ENCODE measurements around the gene HMHB1.

Gene HMHB1

DNA sequence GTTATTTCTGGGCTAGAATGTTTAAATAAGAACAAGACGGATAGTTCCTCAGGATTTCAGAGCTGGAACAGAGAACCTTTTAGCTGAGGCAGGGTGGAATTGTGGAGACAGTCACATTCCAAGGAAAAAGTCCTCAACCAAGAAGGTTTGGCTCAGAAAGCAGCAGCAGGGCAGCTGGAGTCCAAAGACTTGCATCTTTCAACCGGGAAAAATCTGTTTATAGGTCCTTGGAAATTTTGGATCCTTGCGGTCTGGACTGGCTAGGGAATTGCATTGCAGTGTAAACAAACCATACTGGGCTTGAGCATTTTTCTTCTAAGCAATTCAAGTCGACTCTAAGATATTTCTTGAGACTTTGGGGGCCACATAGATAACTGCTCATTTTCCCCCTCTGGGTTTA is 40.8 kb upstream of the HMHB1 start:
- H3K4me3 ChIP-seq (ENCODE audit: low read depth, low read length), result no peak overlapping the region
- DNase-seq (ENCODE audit: low read depth), result no peak
- TF ChIP-seq POLR2A (IDR thresholded peaks at IDR 0.05; ENCODE audit: extremely low read depth, insufficient read length), result no peak
- TF ChIP-seq, protein P1, sequence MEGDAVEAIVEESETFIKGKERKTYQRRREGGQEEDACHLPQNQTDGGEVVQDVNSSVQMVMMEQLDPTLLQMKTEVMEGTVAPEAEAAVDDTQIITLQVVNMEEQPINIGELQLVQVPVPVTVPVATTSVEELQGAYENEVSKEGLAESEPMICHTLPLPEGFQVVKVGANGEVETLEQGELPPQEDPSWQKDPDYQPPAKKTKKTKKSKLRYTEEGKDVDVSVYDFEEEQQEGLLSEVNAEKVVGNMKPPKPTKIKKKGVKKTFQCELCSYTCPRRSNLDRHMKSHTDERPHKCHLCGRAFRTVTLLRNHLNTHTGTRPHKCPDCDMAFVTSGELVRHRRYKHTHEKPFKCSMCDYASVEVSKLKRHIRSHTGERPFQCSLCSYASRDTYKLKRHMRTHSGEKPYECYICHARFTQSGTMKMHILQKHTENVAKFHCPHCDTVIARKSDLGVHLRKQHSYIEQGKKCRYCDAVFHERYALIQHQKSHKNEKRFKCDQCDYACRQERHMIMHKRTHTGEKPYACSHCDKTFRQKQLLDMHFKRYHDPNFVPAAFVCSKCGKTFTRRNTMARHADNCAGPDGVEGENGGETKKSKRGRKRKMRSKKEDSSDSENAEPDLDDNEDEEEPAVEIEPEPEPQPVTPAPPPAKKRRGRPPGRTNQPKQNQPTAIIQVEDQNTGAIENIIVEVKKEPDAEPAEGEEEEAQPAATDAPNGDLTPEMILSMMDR (IDR thresholded peaks at IDR 0.05; ENCODE audit: low read depth, low read length), result no peak
- TF ChIP-seq, protein P2, sequence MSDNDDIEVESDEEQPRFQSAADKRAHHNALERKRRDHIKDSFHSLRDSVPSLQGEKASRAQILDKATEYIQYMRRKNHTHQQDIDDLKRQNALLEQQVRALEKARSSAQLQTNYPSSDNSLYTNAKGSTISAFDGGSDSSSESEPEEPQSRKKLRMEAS (IDR thresholded peaks at IDR 0.05; ENCODE audit: low read depth, low read length), result no peak
- no peak for TF ChIP-seq MYC (IDR thresholded peaks at IDR 0.05; ENCODE audit: low read depth, low read length)

GRCh38 chr5:143771602-143772001 is 40.4 kb upstream of the HMHB1 start:
- H3K4me3 ChIP-seq (ENCODE audit: low read depth, low read length), result no peak overlapping the region
- TF ChIP-seq POLR2A (IDR thresholded peaks at IDR 0.05; ENCODE audit: extremely low read depth, insufficient read length) (no peak), MYC (IDR thresholded peaks at IDR 0.05; ENCODE audit: low read depth, low read length) (no peak)
- TF ChIP-seq, protein P2 (IDR thresholded peaks at IDR 0.05; ENCODE audit: low read depth, low read length), result no peak
- no peak for DNase-seq (ENCODE audit: low read depth)

GRCh38 chr5:143772621-143773020 is 39.3 kb upstream of the HMHB1 start:
- DNase-seq (ENCODE audit: low read depth), result no peak
- TF ChIP-seq, protein P2 (IDR thresholded peaks at IDR 0.05; ENCODE audit: low read depth, low read length), result no peak
- TF ChIP-seq, protein P1 (IDR thresholded peaks at IDR 0.05; ENCODE audit: low read depth, low read length), result no peak
- no peak overlapping the region for H3K4me3 ChIP-seq (ENCODE audit: low read depth, low read length)

- TF ChIP-seq POLR2A (IDR thresholded peaks at IDR 0.05; ENCODE audit: extremely low read depth, insufficient read length) (no peak), MYC (IDR thresholded peaks at IDR 0.05; ENCODE audit: low read depth, low read length) (no peak)
- TF ChIP-seq, protein P2 (IDR thresholded peaks at IDR 0.05; ENCODE audit: low read depth, low read length), result no peak
- TF ChIP-seq, protein P1 (IDR thresholded peaks at IDR 0.05; ENCODE audit: low read depth, low read length), result no peak
- peak; percentile 47 for DNase-seq (ENCODE audit: low read depth)
- H3K4me3 ChIP-seq (ENCODE audit: low read depth, low read length), result no peak overlapping the region
Observed at GRCh38 chr5:143775258-143775657, 36.7 kb upstream of the HMHB1 start.

- TF ChIP-seq MYC (IDR thresholded peaks at IDR 0.05; ENCODE audit: low read depth, low read length) (no peak), POLR2A (IDR thresholded peaks at IDR 0.05; ENCODE audit: extremely low read depth, insufficient read length) (no peak)
- TF ChIP-seq, protein P1 (IDR thresholded peaks at IDR 0.05; ENCODE audit: low read depth, low read length), result no peak
- TF ChIP-seq, protein P2 (IDR thresholded peaks at IDR 0.05; ENCODE audit: low read depth, low read length), result no peak
- no peak for DNase-seq (ENCODE audit: low read depth)
- H3K4me3 ChIP-seq (ENCODE audit: low read depth, low read length), result no peak overlapping the region
Observed at GRCh38 chr5:143776951-143777350, 35.0 kb upstream of the HMHB1 start.

DNA sequence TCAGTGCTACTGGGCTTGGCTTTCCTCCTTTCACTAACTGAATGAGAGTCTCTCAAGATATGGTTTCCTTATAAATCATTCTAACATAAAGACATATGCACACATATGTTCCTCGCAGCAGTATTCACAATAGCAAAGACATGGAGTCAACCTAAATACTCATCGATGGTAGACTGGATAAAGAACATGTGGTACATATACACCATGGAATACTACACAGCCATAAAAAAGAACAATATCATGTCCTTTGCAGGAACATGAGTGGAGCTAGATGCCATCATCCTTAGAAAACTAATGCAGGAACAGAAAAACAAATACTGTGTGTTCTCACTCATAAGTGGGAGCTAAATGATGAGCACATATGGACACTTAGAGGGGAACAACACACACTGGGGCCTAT is 32.5 kb upstream of the HMHB1 start:
- no peak for DNase-seq (ENCODE audit: low read depth)
- no peak overlapping the region for H3K4me3 ChIP-seq (ENCODE audit: low read depth, low read length)
- TF ChIP-seq MYC (IDR thresholded peaks at IDR 0.05; ENCODE audit: low read depth, low read length), result no peak
- TF ChIP-seq, protein P2 (IDR thresholded peaks at IDR 0.05; ENCODE audit: low read depth, low read length), result no peak
- TF ChIP-seq, protein P1 (IDR thresholded peaks at IDR 0.05; ENCODE audit: low read depth, low read length), result no peak

Data from NB4 (cell line).